Astrocyte (in vitro differentiated cells and primary cell): ENCODE data around the gene TCP1. TPM values are rescaled to one million over a fixed set of nuclear protein-coding genes. Genes with fewer than 3 reads are reported as not detected.

Experiments used
- DNase-seq: peaks from one replicate; pipeline ENCODE4 v3.0.0-alpha.2; 2010; ENCODE audit warnings: low read depth
- FAIRE-seq: peaks from 2 replicates; lab custom pipeline; 2011; peaks lifted over from hg19 to GRCh38; lab: Jason Lieb, UNC
- H2AFZ ChIP-seq: 2 replicates; pipeline ENCODE4 v1.6.0; 2012; ENCODE audit warnings: low read depth, low read length, inconsistent platforms
- H3K27ac ChIP-seq: 2 replicates; pipeline ENCODE4 v1.5.1; 2011; ENCODE audit warnings: low read depth, low read length, inconsistent platforms
- H3K27me3 ChIP-seq: 2 replicates; pipeline ENCODE4 v1.6.0; 2011; ENCODE audit warnings: low read length, inconsistent platforms; ENCODE audit not compliant: insufficient read depth
- H3K36me3 ChIP-seq: 2 replicates; pipeline ENCODE4 v1.5.1; 2011; ENCODE audit warnings: low read length, inconsistent platforms; ENCODE audit not compliant: insufficient read depth
- H3K4me1 ChIP-seq: 2 replicates; pipeline ENCODE4 v1.5.1; 2011; ENCODE audit warnings: low read length, inconsistent platforms; ENCODE audit not compliant: insufficient read depth
- H3K4me2 ChIP-seq: 2 replicates; pipeline ENCODE4 v1.6.0; 2012; ENCODE audit warnings: low read length, inconsistent platforms
- H3K4me3 ChIP-seq: 2 replicates; pipeline ENCODE4 v1.5.1; 2011; ENCODE audit warnings: low read depth, mild to moderate bottlenecking, low read length, inconsistent platforms; ENCODE audit not compliant: insufficient read depth
- H3K79me2 ChIP-seq: 2 replicates; pipeline ENCODE4 v1.6.0; 2012; ENCODE audit warnings: mild to moderate bottlenecking, low read length, inconsistent platforms; ENCODE audit not compliant: insufficient read depth
- H3K9ac ChIP-seq: 2 replicates; pipeline ENCODE4 v1.6.0; 2012; ENCODE audit warnings: mild to moderate bottlenecking, low read length, inconsistent platforms
- H3K9me3 ChIP-seq: 2 replicates; pipeline ENCODE4 v1.5.1; 2012; ENCODE audit warnings: low read depth, mild to moderate bottlenecking, low read length, inconsistent platforms; ENCODE audit not compliant: insufficient read depth
- H4K20me1 ChIP-seq: 2 replicates; pipeline ENCODE4 v1.6.0; 2012; ENCODE audit warnings: low read length, inconsistent platforms; ENCODE audit not compliant: insufficient read depth
- H3K27ac Mint-ChIP-seq: one replicate; pipeline ENCODE4 v1.8.0; 2021; ENCODE audit warnings: mild to moderate bottlenecking, mixed read lengths; ENCODE audit not compliant: unreplicated experiment
- H3K27me3 Mint-ChIP-seq: one replicate; pipeline ENCODE4 v1.8.0; 2021; ENCODE audit warnings: low read depth, mixed read lengths; ENCODE audit not compliant: unreplicated experiment
- H3K36me3 Mint-ChIP-seq: one replicate; pipeline ENCODE4 v1.8.0; 2021; ENCODE audit warnings: low read depth, mixed read lengths; ENCODE audit not compliant: unreplicated experiment
- H3K4me1 Mint-ChIP-seq: one replicate; pipeline ENCODE4 v1.8.0; 2021; ENCODE audit warnings: low read depth, mixed read lengths; ENCODE audit not compliant: unreplicated experiment
- H3K4me3 Mint-ChIP-seq: one replicate; pipeline ENCODE4 v1.8.0; 2021; ENCODE audit warnings: mild to moderate bottlenecking, moderate library complexity, mixed read lengths; ENCODE audit not compliant: unreplicated experiment
- H3K9me3 Mint-ChIP-seq: one replicate; pipeline ENCODE4 v1.8.0; 2021; ENCODE audit warnings: mild to moderate bottlenecking, mixed read lengths; ENCODE audit not compliant: unreplicated experiment
- EZH2 ChIP-seq: IDR thresholded peaks from 2 replicates; pipeline ENCODE4 v1.6.1; 2012; ENCODE audit warnings: mild to moderate bottlenecking, low read length, inconsistent platforms; ENCODE audit not compliant: insufficient read depth
- total RNA-seq: library from RNA; stranded (reverse); gene quantifications from 2 replicates; pipeline ENCODE4 v1.2.1, GENCODE V29; 2021
- TF ChIP-seq, protein P1 (sequence below): IDR thresholded peaks from 2 replicates; pipeline ENCODE4 v1.5.1; 2011; ENCODE audit warnings: low read depth, mild to moderate bottlenecking, inconsistent platforms, low read length, moderate library complexity; ENCODE audit not compliant: insufficient read depth

The TCP1 gene
- total RNA-seq, 1 donor from 2014 or later = 256 TPM

DNA sequence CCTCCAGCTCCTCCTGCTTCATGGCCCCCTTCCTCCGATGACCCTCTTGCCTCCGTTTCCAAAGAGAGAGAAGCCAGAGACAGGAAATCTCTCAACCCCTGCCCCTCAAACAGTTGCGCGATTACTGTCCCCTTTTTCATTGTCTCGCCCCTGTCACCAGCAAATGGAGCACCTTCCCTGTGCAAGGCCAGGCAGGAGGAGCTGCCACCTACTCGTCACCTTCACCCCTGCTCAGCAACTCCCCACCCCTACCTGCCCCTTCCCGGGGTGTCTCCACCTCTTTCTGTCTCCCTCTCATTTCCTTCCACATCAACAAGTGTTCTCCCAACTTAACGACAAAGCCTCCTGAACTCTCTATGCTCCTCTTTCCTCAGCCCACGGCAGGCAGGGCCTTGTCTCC, 24.4 kb upstream of the TCP1 start:
- H3K9ac ChIP-seq = no peak overlapping the region
- TF ChIP-seq, protein P1, sequence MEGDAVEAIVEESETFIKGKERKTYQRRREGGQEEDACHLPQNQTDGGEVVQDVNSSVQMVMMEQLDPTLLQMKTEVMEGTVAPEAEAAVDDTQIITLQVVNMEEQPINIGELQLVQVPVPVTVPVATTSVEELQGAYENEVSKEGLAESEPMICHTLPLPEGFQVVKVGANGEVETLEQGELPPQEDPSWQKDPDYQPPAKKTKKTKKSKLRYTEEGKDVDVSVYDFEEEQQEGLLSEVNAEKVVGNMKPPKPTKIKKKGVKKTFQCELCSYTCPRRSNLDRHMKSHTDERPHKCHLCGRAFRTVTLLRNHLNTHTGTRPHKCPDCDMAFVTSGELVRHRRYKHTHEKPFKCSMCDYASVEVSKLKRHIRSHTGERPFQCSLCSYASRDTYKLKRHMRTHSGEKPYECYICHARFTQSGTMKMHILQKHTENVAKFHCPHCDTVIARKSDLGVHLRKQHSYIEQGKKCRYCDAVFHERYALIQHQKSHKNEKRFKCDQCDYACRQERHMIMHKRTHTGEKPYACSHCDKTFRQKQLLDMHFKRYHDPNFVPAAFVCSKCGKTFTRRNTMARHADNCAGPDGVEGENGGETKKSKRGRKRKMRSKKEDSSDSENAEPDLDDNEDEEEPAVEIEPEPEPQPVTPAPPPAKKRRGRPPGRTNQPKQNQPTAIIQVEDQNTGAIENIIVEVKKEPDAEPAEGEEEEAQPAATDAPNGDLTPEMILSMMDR = no peak
- Mint-ChIP-seq H3K36me3 (peaks cover 5% of the 10 kb centered on the region), H3K4me3 (no peak overlapping the region), H3K27me3 (peaks cover 19% of the 10 kb centered on the region), H3K27ac (no peak overlapping the region), H3K9me3 (no peaks in the 10 kb centered on the region), H3K4me1 (no peaks in the 10 kb centered on the region)
- H4K20me1 ChIP-seq = no peaks in the 10 kb centered on the region
- no peak overlapping the region for H3K4me2 ChIP-seq
- no peak for FAIRE-seq
- no peaks in the 10 kb centered on the region for H3K27me3 ChIP-seq
- no peak overlapping the region for H3K4me3 ChIP-seq
- H3K4me1 ChIP-seq = no peaks in the 10 kb centered on the region
- no peak for DNase-seq
- no peaks in the 10 kb centered on the region for H3K36me3 ChIP-seq
- H3K79me2 ChIP-seq = no peaks in the 10 kb centered on the region
- no peak overlapping the region for H2AFZ ChIP-seq
- H3K9me3 ChIP-seq = no peaks in the 10 kb centered on the region
- H3K27ac ChIP-seq = no peak overlapping the region

DNA sequence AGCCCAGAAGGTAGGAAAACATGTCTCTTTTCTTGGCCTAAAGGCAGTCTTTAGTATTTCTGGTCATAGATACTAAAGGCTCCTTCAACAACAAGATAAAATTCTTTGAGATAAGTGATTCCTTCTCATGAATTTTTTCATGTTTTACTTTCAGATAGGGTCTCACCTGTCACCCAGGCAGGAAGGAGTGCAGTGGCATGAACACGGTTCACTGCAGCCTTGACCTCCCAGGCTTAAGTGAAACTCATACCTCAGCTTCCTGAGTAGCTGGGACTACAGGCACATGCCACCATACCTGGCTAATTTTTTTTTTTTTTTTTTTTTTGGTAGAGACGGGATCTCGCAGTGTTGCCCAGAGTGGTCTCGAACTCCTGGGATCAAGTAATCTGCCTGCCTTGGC, 19.7 kb upstream of the TCP1 start:
- H2AFZ ChIP-seq = no peak overlapping the region
- peaks cover 2% of the 10 kb centered on the region for H3K36me3 Mint-ChIP-seq
- no peak overlapping the region for H3K4me3 ChIP-seq
- no peak overlapping the region for H3K27ac ChIP-seq
- H3K79me2 ChIP-seq = no peaks in the 10 kb centered on the region
- peaks cover 4% of the 10 kb centered on the region for H3K27me3 Mint-ChIP-seq
- no peaks in the 10 kb centered on the region for H3K27me3 ChIP-seq
- no peaks in the 10 kb centered on the region for H3K9me3 ChIP-seq
- no peaks in the 10 kb centered on the region for H4K20me1 ChIP-seq
- DNase-seq (no peak), FAIRE-seq (no peak)
- no peak overlapping the region for H3K27ac Mint-ChIP-seq
- TF ChIP-seq EZH2 = no peak
- TF ChIP-seq, protein P1 = no peak
- no peaks in the 10 kb centered on the region for H3K9me3 Mint-ChIP-seq
- no peak overlapping the region for H3K4me2 ChIP-seq
- no peaks in the 10 kb centered on the region for H3K36me3 ChIP-seq
- no peak overlapping the region for H3K9ac ChIP-seq
- H3K4me1 ChIP-seq = no peaks in the 10 kb centered on the region
- H3K4me1 Mint-ChIP-seq = no peaks in the 10 kb centered on the region
- no peak overlapping the region for H3K4me3 Mint-ChIP-seq

DNA sequence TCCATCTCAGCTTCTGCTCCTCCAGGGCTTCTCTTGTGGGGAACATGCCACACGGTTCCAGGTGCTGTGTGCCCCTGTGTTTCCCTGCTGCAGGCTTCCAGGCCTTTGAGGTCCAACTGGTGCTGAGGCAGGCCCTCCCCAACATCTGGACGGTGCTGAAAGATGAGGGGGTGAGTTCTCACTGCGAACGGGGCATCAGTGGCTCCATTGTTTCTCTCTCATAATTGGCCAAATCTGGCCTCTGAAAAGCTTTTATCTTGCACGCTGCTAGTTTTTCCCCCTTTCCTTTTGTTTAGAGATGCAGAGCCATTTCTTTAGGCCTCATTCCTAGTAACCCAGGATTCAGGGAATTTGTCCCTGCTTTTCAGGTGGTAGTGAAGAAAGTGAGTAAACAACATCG, 19.2 kb upstream of the TCP1 start:
- H3K9me3 Mint-ChIP-seq = no peaks in the 10 kb centered on the region
- FAIRE-seq (no peak), DNase-seq (no peak)
- H3K4me1 ChIP-seq = no peaks in the 10 kb centered on the region
- no peaks in the 10 kb centered on the region for H3K79me2 ChIP-seq
- peaks cover 2% of the 10 kb centered on the region for H3K27me3 Mint-ChIP-seq
- H3K27ac ChIP-seq = no peak overlapping the region
- H3K4me2 ChIP-seq = no peak overlapping the region
- no peaks in the 10 kb centered on the region for H3K9me3 ChIP-seq
- no peak overlapping the region for H2AFZ ChIP-seq
- TF ChIP-seq, protein P1 = no peak
- TF ChIP-seq EZH2 = no peak
- H3K27ac Mint-ChIP-seq = no peak overlapping the region
- H3K9ac ChIP-seq = no peak overlapping the region
- no peak overlapping the region for H3K4me3 ChIP-seq
- no peaks in the 10 kb centered on the region for H3K27me3 ChIP-seq
- H3K36me3 Mint-ChIP-seq = no peaks in the 10 kb centered on the region
- no peaks in the 10 kb centered on the region for H4K20me1 ChIP-seq
- H3K4me3 Mint-ChIP-seq = no peak overlapping the region
- H3K4me1 Mint-ChIP-seq = no peaks in the 10 kb centered on the region
- H3K36me3 ChIP-seq = no peaks in the 10 kb centered on the region
